GM18907 (cell line): ENCODE results near the gene FAM20C.

Source experiments
- ATAC-seq: cut with Tn5 transposase; IDR thresholded peaks from one replicate; pipeline ENCODE4 v1.9.1; 2021; ENCODE audit warnings: mild to moderate bottlenecking, moderate library complexity; ENCODE audit not compliant: unreplicated experiment

FAM20C gene

GRCh38 chr7:300546-301290 lies 108.3 kb downstream of the FAM20C start:
- no peak for ATAC-seq

GRCh38 chr7:301291-302053 lies 109.1 kb downstream of the FAM20C start:
- ATAC-seq = no peak

- ATAC-seq = no peak
Observed at GRCh38 chr7:302054-302992, 110.0 kb downstream of the FAM20C start.

GRCh38 chr7:303425-303824 lies 111.1 kb downstream of the FAM20C start:
- no peak for ATAC-seq

- ATAC-seq = no peak
Observed at GRCh38 chr7:303884-304573, 111.7 kb downstream of the FAM20C start.

DNA sequence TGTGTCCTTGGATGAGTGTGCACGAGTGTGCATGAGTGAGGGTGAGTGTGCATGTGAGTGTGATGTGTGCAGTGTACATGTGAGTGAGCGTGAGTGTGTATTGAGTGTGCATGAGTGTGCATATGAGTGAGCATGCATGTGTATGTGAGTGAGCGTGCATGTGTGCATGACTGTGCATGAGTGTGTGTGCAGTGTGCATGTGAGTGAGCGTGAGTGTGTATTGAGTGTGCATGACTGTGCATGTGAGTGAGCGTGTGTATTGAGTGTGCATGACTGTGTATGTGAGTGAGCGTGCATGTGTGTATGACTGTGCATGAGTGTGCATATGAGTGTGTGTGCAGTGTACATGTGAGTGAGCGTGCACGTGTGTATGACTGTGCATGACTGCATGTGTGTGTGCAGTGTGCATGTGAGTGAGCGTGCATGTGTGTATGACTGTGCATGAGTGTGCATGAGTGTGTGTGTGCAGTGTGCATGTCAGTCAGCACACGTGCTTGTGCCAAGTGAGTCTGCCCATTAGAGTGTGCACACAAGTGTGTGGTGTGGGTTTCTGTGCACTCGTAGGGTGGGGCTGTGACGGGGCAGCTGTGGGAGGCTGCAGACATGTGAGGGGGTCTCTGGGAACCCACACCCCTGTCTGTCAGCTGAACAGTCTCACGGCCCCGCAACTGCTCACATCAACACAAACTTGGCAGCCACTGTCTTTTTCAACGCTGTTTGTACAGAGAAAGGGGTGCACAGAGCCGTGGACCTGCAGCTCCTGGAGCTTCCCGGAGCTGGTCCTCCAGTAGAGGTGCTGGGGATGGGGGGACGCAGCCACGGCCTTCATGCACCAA lies 112.4 kb downstream of the FAM20C start:
- ATAC-seq = no peak

DNA sequence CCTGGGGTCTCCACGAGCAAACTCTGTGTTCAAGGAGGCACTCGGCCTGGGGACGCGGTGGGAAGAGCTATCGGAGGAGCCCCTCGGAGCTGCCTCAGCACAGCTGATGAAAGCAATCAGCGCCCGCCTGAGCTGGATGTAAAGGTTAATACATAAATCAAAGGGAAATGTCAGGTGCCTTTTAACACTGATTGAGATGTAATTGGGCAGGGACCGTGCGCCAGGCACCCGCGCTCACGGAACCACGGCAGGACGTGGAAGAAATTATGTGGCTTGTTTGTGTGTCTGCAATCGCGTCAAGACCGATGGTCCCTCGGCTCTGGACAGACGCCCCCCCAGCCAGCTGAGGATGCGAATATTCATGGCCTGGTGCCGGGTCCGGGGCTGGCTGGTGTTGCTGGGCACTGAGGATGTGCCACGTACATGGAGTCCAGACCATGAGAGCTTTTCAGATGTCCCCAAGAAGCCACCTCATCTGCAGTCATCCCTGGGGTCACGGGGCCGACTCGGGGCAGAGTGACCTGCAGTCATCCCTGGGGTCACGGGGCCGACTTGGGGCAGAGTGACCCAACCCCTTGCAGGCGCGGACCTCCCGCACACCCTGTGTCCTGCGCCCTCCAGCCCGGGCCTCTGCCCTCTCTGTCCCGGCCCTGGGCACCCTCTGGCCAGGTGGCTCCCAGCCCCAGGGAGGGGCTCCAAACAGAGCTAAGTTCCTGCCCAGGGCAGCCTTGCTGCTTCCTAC lies 113.2 kb downstream of the FAM20C start:
- ATAC-seq = no peak

DNA sequence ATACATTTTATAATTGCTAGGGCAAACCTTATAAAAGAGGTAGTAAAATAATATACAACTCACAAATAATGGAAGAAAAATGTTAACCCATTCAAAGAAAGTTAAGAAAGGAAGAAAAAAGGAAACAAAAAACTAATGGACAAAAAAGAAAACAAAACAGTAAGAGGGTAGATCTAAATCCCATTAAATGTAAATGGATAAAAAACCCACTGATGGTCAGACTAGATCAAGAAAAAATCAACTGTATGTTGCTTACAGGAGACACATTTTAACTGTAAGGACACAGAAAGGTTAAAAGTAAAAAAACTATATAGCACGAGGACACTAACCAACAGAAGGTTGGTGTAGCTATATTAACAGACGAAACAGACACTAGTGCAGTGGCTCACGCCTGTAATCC lies 115.6 kb downstream of the FAM20C start:
- no peak for ATAC-seq

DNA sequence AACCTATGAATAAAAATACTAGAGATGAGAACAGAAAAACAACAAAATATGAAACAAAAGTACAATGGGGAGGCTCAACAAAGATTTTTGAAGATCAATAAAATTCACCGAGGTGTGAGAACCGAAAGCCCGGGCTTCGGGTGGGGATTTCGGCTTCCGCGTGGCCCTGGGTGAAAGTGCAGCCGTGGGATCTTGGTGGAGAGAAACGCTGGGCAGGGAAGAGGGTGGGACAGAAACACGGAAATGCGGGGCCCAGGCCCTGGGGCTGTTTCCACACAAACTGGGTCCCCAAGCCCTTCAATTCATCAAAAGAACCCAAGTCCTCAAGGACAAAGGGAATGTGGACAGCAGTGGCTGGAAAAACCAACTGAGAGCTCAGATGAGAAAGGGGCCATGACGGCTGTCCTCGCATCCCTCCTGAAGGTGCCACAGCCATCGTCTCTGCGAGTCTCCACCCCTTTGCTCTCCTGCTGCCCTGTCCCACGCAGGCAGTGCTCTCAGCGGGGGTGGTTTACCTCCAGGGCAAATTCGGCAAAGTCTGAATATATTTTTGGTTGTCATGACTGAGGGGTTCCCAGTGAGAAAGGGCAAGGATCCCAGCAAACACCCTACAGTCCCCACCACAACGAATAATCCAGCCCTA lies 117.3 kb downstream of the FAM20C start:
- ATAC-seq = no peak
